HS-27A (cell line): ENCODE measurements around the gene SPRY1.

Source experiments
- DNase-seq: peaks from one replicate; pipeline ENCODE4 v3.0.0-alpha.2; 2012; ENCODE audit warnings: low read depth, missing footprints

SPRY1 gene

GRCh38 chr4:123379392-123379791 is 17.2 kb upstream of the SPRY1 start:
- DNase-seq, result no peak

- no peak for DNase-seq
Measured at GRCh38 chr4:123380728-123381716, 15.6 kb upstream of the SPRY1 start.

DNA sequence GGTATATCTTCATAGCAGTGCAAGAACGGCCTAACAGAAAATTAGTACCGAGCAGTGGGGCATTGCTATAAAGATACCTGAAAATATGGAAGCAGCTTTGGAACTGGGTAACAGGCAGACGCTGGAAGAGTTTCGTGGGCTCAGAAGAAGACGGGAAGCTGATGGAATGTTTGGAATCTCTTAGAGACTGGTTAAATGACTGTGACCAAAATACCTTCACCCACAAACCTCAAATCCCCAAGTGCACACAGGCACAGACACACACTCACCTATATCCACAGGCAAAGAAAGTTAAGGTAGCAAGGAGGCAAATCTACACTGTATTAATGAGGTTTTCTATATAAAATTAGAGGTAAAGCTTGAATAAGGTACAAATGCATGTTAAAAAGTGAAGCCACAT is 14.6 kb upstream of the SPRY1 start:
- DNase-seq, result no peak

DNA sequence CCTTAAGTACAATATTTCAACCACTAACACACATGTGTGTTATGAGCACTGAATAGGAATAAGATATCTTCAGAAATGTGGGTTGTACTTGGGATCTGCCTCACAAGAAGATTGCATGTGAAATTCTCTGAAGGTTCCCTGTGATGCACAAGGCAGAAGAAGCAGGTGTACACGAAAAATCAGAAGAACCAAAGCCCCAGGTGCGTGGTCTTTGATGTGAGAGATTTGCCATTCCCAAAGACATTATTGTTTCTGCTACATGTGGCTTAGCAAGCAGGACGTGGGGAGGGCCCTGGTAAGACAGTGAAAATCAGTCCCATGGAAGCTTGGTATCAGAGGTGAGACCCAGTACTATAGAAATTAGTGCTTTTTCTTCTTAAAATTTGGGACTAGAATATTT is 13.0 kb upstream of the SPRY1 start:
- DNase-seq, result no peak

DNA sequence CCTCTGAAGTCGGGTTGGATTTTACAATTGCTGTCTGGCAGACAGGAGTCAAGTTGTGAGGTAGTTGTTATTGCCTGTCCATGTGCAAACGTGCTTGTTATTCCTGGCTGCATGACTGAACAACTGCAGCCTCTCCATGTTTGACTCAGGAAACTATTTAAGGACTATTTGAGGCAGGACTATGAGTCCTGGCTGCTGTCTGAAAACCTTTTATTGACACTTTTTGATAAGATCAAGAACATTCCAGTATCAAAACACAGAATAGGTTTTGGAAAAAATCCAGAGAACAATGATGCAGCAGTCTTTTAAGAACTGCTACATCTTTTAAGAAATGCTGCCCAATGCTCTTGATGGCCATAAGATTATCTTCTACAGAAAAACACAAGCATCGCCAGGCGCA is 10.0 kb upstream of the SPRY1 start:
- DNase-seq, result no peak

DNA sequence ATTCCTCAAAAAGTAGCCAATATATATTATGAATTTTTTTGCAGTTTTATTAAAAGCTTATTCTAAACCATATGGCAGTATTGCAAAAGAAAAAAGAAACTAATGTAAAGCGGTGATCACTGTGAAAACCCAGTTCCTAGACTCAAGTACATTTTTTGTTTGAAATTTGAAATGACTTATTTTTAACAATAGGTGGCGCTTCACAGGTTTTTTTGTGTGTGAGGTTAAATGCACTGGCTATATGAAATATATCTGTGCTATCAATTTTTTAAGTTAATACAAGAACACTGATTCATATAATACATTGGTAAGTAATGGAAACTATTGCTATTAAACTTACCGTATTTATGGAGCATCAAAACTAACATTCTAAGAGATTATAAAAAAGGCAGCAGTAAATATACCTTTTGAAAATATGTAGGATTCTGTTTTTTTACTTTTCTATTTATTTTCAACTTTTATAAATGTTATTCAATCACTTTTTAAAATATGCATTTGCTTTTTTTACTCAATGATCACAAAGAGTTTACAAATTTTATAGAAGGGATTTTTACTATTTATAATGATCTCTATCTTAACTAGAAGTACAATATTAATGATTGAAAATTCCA is 5.6 kb upstream of the SPRY1 start:
- DNase-seq, result no peak

GRCh38 chr4:123393721-123394120 is 2.9 kb upstream of the SPRY1 start:
- no peak for DNase-seq

- DNase-seq, result no peak
Measured at GRCh38 chr4:123397144-123398065, 810 bp downstream of the SPRY1 start.

DNA sequence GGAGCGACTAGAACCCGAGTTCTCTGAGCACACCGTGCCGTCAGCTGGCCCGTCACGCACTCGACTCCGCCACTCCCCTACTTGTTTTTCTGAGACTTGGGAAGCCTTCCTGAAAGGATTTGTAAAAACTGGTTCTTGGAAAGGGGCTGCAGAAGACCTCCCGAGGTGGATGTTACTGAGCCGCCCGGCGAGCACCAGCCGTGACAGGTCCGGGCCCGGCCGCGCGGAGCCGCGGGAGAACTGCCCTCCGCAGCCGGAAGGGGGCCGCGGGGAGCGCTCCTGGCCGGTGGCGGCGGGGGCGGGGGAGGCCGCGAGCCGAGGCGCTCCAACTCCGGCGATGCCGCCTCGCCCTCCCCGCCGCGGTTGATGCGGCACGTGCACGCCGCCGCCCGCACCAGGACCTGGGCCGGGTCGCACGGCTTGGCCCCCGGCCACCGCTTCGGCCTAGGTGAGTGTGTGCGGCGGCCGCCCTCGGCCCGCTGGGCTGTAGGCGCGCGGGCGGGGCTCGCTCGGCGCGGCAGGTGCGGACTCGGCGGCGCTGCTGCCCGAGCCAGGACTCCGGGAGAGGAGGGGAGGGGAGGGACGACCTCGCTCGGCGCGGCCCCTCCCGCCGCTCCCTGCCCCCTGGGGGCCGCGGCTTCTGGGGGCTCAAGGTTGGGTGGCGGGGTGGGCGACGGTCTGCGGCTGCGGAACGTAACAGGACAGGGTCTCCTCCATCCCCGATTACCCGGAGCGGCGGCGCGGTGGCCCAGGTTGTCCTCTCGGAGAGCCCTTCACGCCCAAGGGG is 1.7 kb downstream of the SPRY1 start:
- DNase-seq, result no peak

DNA sequence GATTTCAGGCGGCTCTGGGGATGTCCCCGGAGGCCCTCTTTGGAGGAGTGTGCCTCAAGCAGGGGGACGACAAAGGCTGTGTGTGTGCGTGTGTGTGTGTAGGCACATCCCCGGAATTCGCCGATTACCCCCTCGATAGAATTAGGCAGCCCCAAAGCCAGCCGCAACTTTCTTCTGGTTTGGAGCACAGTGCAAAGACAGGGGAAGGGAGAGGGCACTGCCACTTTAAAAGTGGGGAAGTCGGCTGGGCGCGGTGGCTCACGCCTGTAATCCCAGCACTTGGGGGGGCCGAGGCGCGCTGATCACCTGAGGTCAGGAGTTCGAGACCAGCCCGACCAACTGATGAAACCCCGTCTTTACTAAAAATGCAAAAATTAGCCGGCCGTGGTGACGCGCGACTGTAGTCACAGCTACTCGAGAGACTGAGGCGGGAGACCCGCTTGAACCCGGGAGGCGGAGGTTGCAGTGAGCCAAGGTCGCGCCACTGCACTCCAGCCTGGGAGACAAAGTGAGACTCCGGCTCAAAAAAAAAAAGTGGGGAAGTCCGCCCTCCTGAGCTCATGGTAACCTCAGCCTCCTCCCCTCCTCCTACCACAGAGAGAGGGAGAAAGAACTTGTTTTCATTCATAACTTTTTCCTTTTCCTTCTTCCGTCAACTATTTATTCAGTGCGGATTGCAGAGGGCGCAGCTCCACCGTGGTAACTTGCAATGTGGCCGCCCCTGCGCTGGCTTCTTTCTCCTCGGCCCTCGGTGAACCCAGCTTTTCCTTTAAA is 2.4 kb downstream of the SPRY1 start:
- DNase-seq, result no peak

GRCh38 chr4:123399627-123400358 is 3.2 kb downstream of the SPRY1 start:
- no peak for DNase-seq

DNA sequence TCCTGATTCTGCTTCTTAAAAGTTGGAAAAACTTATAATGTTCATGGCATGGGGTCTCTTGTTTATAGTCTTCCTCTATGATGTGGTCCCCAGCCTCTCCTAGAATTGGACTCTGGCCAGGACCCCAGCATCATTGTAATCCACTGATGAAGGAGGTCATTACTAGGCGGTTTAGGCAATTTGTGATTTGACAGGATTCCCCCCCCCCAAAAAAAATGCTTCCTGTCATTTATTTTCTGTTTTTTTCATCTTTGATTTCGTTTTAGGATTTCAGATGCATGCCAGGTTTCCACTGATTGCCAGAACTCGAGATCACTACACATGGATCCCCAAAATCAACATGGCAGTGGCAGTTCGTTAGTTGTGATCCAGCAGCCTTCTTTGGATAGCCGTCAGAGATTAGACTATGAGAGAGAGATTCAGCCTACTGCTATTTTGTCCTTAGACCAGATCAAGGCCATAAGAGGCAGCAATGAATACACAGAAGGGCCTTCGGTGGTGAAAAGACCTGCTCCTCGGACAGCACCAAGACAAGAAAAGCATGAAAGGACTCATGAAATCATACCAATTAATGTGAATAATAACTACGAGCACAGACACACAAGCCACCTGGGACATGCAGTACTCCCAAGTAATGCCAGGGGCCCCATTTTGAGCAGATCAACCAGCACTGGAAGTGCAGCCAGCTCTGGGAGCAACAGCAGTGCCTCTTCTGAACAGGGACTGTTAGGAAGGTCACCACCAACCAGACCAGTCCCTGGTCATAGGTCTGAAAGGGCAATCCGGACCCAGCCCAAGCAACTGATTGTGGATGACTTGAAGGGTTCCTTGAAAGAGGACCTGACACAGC is 4.9 kb downstream of the SPRY1 start:
- DNase-seq, result no peak

DNA sequence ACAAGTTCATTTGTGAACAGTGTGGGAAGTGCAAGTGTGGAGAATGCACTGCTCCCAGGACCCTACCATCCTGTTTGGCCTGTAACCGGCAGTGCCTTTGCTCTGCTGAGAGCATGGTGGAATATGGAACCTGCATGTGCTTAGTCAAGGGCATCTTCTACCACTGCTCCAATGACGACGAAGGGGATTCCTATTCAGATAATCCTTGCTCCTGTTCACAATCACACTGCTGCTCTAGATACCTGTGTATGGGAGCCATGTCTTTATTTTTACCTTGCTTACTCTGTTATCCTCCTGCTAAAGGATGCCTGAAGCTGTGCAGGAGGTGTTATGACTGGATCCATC is 5.5 kb downstream of the SPRY1 start:
- no peak for DNase-seq

- DNase-seq, result no peak
Measured at GRCh38 chr4:123403080-123403604, 6.5 kb downstream of the SPRY1 start.

DNA sequence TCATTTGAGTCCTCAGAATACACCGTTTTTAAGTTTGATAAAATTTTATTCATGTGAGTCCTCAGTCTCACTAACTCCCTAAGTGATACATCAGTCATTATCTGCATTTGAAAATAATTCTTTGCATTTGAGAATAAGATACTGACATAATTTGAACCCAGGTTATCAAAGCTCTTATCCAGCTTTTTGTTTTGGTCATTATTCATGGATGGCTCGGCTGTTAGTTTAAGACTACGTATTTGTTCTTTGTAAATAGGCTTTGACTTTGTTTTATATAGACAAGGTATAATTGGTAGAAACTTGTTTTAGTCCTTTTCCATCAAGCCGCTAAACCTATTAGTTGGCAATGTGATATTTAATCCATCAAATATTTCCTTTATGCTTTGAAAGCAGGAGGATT is 7.9 kb downstream of the SPRY1 start:
- DNase-seq, result no peak

DNA sequence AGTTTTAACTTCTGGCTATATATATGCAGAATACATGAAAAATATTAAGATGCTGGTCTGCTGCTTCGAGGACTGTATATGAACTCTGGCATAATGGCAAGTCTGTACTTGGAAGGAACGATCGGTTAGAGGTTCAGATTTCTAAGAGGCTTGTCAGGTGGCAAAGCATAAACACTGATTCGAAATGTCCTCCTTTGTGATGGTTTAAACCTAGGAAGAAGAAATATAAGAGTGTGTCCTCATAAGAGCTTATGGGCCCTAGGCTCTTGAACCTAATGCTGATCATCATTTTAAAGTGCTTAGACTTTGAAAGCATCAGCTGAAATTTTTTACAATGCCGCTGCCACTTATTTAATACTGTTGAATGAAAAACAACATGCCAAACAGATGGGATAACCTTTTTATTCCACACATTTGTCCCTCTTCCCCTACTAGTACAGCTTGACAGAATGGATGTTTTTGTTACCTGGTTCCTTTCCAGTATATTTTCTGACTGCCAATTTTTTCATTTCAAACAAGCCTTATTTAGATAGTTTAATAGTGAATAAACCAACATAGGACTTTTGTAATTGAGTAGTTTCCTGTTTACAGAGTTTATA is 8.8 kb downstream of the SPRY1 start:
- no peak for DNase-seq

DNA sequence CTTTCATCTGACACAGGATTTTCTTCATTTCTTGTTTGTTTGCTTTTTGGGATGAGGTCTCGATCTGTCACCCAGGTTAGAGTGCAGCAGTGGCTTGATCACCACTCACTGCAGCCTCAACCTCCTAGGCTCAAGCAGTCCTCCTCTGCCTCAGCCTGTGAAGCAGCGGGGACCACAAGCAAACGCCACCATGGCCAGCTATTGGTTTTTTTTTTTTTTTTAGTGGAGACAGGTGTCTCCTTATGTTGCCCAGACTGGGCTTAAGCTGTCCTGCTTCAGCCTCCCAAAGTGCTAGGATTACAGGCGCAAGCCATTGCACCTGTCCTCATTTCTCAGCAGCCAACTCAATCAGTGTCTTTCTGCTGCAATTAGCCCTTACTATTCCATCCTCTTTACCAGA is 10.3 kb downstream of the SPRY1 start:
- no peak for DNase-seq

DNA sequence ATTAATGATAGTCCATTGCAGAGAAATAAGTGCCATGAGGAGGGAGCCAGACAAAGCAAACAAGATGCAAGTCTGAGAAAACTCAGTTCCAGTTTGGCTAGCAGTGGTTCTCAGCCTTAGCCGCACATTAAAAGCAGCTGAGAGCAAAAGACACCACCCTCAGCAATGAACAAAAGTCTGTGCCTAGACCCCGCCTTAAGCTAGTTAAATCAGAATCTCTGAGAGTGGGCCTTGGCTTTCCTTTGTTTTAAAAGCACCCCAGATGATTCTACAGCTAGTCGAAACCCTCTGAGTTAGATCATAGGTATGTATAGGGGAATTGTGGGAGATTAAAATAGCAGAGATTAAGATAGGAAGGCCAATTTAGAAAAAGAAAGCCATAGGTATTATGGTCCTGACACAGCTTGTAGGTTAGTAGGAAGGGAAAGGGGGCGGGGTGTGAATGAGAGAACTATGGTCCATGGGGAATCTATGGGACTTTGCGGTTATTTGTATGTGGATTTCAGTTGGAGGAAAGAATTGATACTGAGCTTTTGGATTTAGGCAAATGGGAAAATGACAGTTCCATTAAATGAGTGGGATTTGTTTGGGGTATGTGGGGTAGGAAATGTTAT is 12.0 kb downstream of the SPRY1 start:
- DNase-seq, result no peak
